Endodermal cell (in vitro differentiated cells): ENCODE data around the gene SDK1. TPM values are rescaled to one million over a fixed set of nuclear protein-coding genes. Genes with fewer than 3 reads are reported as not detected.
A peak's percentile ranks its signal among the peaks of the same experiment; 100 is the strongest.

Source experiments
- DNase-seq: peaks from one replicate; pipeline ENCODE4 v3.0.0-alpha.2; 2017
- H3K27ac ChIP-seq: 2 replicates; pipeline ENCODE4 v1.5.1; 2013; ENCODE audit warnings: mild to moderate bottlenecking, low read depth, low read length, moderate library complexity
- H3K27me3 ChIP-seq: 2 replicates; pipeline ENCODE4 v1.6.1; 2013; ENCODE audit warnings: mild to moderate bottlenecking, low read length, moderate library complexity; ENCODE audit not compliant: insufficient read depth, control insufficient read depth, poor library complexity, severe bottlenecking
- H3K36me3 ChIP-seq: 2 replicates; pipeline ENCODE4 v1.7.0; 2013; ENCODE audit warnings: mild to moderate bottlenecking, low read length, moderate library complexity; ENCODE audit not compliant: control insufficient read depth, insufficient read depth
- H3K4me1 ChIP-seq: one replicate; pipeline ENCODE4 v1.7.0; 2013; ENCODE audit warnings: low read length; ENCODE audit not compliant: control insufficient read depth, insufficient read depth
- H3K4me3 ChIP-seq: 2 replicates; pipeline ENCODE4 v1.5.1; 2013; ENCODE audit warnings: mild to moderate bottlenecking, low read length, moderate library complexity
- H3K9ac ChIP-seq: 2 replicates; pipeline ENCODE4 v1.6.1; 2013; ENCODE audit warnings: mild to moderate bottlenecking, low read length, moderate library complexity; ENCODE audit not compliant: poor library complexity, severe bottlenecking; ENCODE audit errors: extremely low read depth
- H3K9me3 ChIP-seq: 2 replicates; pipeline ENCODE4 v1.6.1; 2013; ENCODE audit warnings: mild to moderate bottlenecking, low read length, moderate library complexity; ENCODE audit not compliant: control insufficient read depth
- H3K27ac Mint-ChIP-seq: 2 replicates; pipeline ENCODE4 v1.8.0; 2020; ENCODE audit warnings: mixed read lengths
- H3K27me3 Mint-ChIP-seq: 2 replicates; pipeline ENCODE4 v1.8.0; 2021; ENCODE audit warnings: mild to moderate bottlenecking, mixed read lengths; ENCODE audit not compliant: insufficient read depth
- H3K36me3 Mint-ChIP-seq: 2 replicates; pipeline ENCODE4 v1.8.0; 2020; ENCODE audit warnings: low read depth, mixed read lengths
- H3K4me1 Mint-ChIP-seq: 2 replicates; pipeline ENCODE4 v1.8.0; 2020; ENCODE audit warnings: mixed read lengths
- H3K4me3 Mint-ChIP-seq: 2 replicates; pipeline ENCODE4 v1.8.0; 2020; ENCODE audit warnings: mild to moderate bottlenecking, moderate library complexity, mixed read lengths
- H3K9me3 Mint-ChIP-seq: 2 replicates; pipeline ENCODE4 v1.8.0; 2020; ENCODE audit warnings: mild to moderate bottlenecking, mixed read lengths
- CTCF ChIP-seq: fragments of 200-600 bp; sonication (generic); conservative IDR thresholded peaks from 2 replicates; pipeline ENCODE4 v1.5.0; 2021; ENCODE audit warnings: antibody characterized with exemption, mild to moderate bottlenecking
- WGBS, 2 experiments: methylation state at CpG; one replicate each; pipeline versions ENCODE4 v1.1.5 to v1.1.7; 2013; ENCODE audit warnings: missing lambda C conversion rate in 2 of 2, mixed read lengths in 1 of 2; ENCODE audit not compliant: insufficient coverage in 1 of 2, insufficient read length in 1 of 2; 5-methylcytosine and 5-hydroxymethylcytosine counted together
- total RNA-seq, 2 donors: library from RNA; stranded (reverse); fragmentation: NEBNext Ultra II Directional in 1 of 2; extraction: Animal tissue kit (Norgen Biotek cat#: 25700) in 1 of 2; gene quantifications; 2 replicates in 1 of 2; 3 replicates in 1 of 2; pipeline ENCODE4 v1.2.1, GENCODE V29; 2021

SDK1 gene
- total RNA-seq, 2 donors from 2014 or later, result 22.7 to 23.1 TPM

GRCh38 chr7:4023502-4023901 lies 722.5 kb downstream of the SDK1 start:
- Mint-ChIP-seq H3K9me3 (peaks cover 27% of the 10 kb centered on the region), H3K4me3 (no peak overlapping the region), H3K27ac (no peak overlapping the region), H3K4me1 (no peaks in the 10 kb centered on the region), H3K36me3 (peaks cover 29% of the 10 kb centered on the region), H3K27me3 (no peaks in the 10 kb centered on the region)
- H3K9ac ChIP-seq, result no peak overlapping the region
- H3K4me3 ChIP-seq, result no peak overlapping the region
- H3K36me3 ChIP-seq, result no peaks in the 10 kb centered on the region
- H3K27me3 ChIP-seq, result no peaks in the 10 kb centered on the region
- TF ChIP-seq CTCF, result no peak
- DNase-seq, result peak; percentile 3
- H3K4me1 ChIP-seq, result no peaks in the 10 kb centered on the region
- 86 to 95% methylated on average over 3 to 10 of the region's 10 CpGs for WGBS, 2 experiments
- H3K9me3 ChIP-seq, result peaks cover 8% of the 10 kb centered on the region
- no peak overlapping the region for H3K27ac ChIP-seq

- Histone ChIP-seq H3K36me3 (no peaks in the 10 kb centered on the region), H3K27me3 (no peaks in the 10 kb centered on the region), H3K4me1 (no peaks in the 10 kb centered on the region), H3K4me3 (no peak overlapping the region), H3K9ac (no peak overlapping the region), H3K9me3 (peaks cover 2% of the 10 kb centered on the region), H3K27ac (no peak overlapping the region)
- Mint-ChIP-seq H3K4me3 (no peak overlapping the region), H3K36me3 (peaks cover 22% of the 10 kb centered on the region), H3K27ac (no peak overlapping the region), H3K4me1 (no peaks in the 10 kb centered on the region), H3K27me3 (no peaks in the 10 kb centered on the region), H3K9me3 (peaks cover 20% of the 10 kb centered on the region)
- no peak for TF ChIP-seq CTCF
- no peak for DNase-seq
- WGBS, 2 experiments, result 100% methylated on average over 1 of the region's 1 CpG; no CpG with 5 or more reads in 1 of the 2 experiments
Observed at GRCh38 chr7:4024133-4024532, 723.1 kb downstream of the SDK1 start.

GRCh38 chr7:4024806-4025205 lies 723.8 kb downstream of the SDK1 start:
- no peaks in the 10 kb centered on the region for H3K27me3 ChIP-seq
- Mint-ChIP-seq H3K9me3 (peaks cover 15% of the 10 kb centered on the region), H3K36me3 (peaks cover 15% of the 10 kb centered on the region), H3K4me3 (no peak overlapping the region), H3K27me3 (no peaks in the 10 kb centered on the region), H3K27ac (no peak overlapping the region), H3K4me1 (no peaks in the 10 kb centered on the region)
- WGBS, 2 experiments, result 88 to 94% methylated on average over 2 to 7 of the region's 7 CpGs
- H3K36me3 ChIP-seq, result no peaks in the 10 kb centered on the region
- no peak overlapping the region for H3K4me3 ChIP-seq
- H3K27ac ChIP-seq, result peak overlapping the region; percentile 14
- no peaks in the 10 kb centered on the region for H3K9me3 ChIP-seq
- DNase-seq, result no peak
- TF ChIP-seq CTCF, result no peak
- no peaks in the 10 kb centered on the region for H3K4me1 ChIP-seq
- H3K9ac ChIP-seq, result no peak overlapping the region
